Lower leg skin (tissue), 3 donors: Measurements from ENCODE around the gene TM4SF1.

ENCODE experiments used
- POLR2A ChIP-seq, 2 donors: fragments of 450-650 bp; IDR thresholded peaks; one replicate each; pipeline ENCODE4 v1.6.1; 2016 to 2017; ENCODE audit warnings: antibody characterized with exemption in 2 of 2, mild to moderate bottlenecking in 1 of 2, moderate library complexity in 1 of 2
- TF ChIP-seq, protein P1 (sequence below), 3 donors: fragments of 450-650 bp; IDR thresholded peaks; one replicate each; pipeline ENCODE4 v1.5.1; 2016; ENCODE audit warnings: antibody characterized with exemption in 3 of 3, mild to moderate bottlenecking in 3 of 3, moderate library complexity in 2 of 3

DNA sequence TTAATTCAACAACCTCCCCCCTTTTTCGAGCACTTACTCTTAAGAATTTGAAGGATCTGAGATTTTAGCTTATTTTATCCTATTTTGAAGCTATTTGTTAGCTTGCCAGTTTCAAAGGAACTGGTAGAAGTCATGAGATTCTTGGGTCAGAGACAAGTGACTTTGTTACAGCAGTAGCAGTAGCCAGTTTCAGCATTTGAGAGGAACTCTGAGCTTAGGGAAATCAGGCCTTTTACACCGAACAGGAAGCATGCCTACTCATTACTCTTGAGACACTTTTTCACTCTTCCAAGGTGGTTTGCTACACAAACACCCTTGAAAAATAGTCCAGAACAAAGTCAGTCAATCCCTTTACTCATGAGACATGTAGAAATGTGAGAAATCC, 24.5 kb upstream of the TM4SF1 start:
- TF ChIP-seq, protein P1, sequence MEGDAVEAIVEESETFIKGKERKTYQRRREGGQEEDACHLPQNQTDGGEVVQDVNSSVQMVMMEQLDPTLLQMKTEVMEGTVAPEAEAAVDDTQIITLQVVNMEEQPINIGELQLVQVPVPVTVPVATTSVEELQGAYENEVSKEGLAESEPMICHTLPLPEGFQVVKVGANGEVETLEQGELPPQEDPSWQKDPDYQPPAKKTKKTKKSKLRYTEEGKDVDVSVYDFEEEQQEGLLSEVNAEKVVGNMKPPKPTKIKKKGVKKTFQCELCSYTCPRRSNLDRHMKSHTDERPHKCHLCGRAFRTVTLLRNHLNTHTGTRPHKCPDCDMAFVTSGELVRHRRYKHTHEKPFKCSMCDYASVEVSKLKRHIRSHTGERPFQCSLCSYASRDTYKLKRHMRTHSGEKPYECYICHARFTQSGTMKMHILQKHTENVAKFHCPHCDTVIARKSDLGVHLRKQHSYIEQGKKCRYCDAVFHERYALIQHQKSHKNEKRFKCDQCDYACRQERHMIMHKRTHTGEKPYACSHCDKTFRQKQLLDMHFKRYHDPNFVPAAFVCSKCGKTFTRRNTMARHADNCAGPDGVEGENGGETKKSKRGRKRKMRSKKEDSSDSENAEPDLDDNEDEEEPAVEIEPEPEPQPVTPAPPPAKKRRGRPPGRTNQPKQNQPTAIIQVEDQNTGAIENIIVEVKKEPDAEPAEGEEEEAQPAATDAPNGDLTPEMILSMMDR (IDR thresholded peaks at IDR 0.05), result no peak
- no peak for TF ChIP-seq POLR2A (IDR thresholded peaks at IDR 0.05)
